ENCODE results near the gene OSBPL2.

Gene OSBPL2

DNA sequence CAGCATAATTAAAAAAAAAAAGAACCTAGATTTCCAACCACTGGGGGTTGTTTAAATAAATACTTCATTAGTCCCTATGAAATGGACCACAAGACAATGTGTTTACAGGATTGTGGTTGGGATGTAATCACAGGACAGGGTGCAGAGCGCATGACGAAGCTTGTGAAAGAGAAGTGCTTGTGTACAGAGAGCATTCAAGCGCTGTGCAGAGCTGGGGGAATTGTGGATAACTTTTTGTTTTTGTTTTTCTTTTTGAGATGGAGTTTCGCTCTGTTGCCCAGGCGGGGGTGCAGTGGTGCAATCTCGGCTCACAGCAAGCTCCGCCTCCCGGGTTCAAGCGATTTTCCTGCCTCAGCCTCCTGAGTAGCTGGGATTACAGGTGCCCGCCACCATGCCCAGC, 106.5 kb downstream of the OSBPL2 start:
- no peak for DNase-seq (ENCODE audit: low spot score)

Measured in AG08395 (cell line).